NCI-H2196 treated with DMSO at 0.1 percent for 48 hours (cell line): ENCODE results near the gene NFKB1.

Experiments used
- DNase-seq: peaks from one replicate; lab custom pipeline; 2025; ENCODE audit not compliant: unreplicated experiment; lab: John Stamatoyannopoulos, UW

The NFKB1 gene

DNA sequence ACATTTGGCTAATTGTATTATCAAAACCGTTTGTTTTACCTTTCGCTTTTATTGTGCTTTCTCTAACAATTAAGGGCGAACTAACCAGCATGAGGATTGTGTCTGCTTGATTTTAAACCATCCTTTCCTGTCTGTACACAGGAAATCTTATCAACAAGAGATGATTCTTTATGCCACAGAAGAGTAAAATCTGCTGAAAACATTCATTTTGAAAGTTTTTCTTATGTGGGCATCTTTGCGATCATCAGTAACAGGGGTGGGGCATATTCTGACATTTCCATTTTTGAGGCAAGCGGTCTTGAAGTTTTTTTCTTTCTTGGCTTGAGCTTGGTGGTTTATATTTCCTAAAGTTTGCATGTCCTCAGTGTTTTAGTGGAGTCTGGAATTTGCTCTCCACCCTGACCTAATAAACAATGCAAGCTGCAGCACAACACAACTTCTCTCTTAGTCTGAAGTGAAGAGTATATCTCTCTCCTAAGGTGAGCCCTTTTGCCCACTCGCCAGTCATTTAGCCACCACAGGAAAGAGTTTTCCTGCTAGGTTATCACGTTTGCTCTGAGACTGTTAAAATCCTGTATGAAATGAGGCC lies 26.6 kb downstream of the NFKB1 start:
- no peak for DNase-seq

DNA sequence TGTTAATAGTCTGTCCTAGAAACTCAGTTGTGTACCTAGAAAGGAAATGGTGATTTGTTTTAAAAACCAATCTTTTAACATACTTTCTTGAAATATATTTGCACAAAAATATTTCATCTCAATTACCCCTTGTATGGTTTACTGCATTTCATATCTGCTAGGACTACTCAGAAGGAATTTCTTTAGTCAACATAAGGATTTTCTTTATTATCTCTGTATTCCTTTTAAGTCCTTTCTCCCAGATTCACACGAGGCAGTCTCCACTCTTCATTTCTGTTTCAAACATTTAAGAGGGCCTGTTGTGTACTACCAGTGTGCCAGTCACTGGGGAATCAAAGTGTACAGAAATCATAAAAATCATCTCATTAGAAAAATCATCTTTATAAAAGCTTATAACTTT lies 28.8 kb downstream of the NFKB1 start:
- no peak for DNase-seq

DNA sequence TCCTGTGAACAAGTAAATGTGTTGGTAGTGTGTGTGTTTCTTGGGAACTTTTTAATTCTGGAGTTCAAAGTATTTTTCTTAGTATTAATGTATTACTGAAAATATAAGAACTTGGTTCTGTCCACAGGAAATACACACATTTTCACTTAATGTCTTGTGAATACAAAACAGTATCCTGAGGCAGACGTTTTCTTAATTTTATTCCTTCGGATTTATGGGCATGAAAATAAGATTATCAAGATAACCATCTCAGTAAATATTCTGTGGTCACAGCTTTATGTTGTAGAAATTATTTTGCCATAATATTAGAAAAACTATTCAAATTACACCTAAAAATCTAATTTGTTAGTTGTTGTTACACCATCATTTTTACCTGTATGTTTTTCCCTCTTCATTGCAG lies 29.8 kb downstream of the NFKB1 start:
- DNase-seq = no peak

DNA sequence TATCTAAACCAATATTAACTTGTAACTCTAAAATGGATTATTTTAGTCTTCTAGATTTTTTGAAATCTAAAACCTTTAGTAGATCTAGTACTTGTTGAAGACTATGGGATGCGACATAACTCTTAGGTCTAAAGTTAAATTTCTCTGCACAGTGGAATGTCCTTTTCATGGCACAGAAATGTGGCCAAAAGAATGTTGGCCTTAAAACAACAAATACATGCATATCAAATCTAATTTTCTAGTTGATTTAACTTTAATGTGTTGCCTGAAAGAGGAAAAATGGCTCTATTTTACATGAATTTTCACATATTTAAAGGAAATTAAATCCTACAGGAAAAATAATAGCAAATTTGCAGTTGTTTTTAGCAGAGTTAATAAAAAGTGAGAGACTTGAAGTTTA lies 30.3 kb downstream of the NFKB1 start:
- DNase-seq = no peak

DNA sequence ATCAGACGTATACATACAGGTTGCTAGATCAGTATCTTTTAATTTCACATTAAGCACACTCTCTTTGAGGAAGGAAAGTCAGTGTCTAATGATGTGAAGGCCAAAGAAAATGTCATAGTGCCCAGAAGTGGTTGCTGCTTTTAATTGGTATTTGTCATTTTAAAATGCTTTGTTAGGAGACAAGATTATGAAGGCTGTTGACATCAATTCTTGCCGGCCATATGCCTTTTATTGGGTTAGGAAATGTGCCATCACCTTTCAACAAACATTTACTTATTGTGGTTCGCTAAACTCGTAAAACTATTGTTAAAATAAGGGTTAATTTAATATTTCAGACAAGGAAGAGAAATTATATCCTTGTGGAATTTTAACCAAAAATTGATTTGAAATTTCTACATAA lies 32.2 kb downstream of the NFKB1 start:
- DNase-seq = no peak

DNA sequence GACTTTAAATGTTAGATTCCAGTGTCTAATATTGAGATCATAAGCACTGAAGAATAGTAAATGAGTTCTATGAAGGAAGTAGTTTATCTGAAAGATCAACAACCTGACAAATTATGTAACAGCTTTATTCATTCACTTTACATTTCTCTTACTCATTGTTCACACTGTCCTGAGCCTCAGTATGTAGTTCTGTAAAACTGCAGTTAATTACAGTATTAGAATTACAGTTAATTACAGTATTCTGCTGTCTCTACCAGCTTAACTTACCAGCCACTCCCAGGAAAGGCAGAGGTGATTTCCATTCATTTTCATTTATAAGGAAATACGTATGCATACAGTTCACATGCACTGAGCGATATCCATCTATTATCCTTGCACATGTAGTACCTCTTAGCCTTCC lies 32.7 kb downstream of the NFKB1 start:
- DNase-seq = no peak

DNA sequence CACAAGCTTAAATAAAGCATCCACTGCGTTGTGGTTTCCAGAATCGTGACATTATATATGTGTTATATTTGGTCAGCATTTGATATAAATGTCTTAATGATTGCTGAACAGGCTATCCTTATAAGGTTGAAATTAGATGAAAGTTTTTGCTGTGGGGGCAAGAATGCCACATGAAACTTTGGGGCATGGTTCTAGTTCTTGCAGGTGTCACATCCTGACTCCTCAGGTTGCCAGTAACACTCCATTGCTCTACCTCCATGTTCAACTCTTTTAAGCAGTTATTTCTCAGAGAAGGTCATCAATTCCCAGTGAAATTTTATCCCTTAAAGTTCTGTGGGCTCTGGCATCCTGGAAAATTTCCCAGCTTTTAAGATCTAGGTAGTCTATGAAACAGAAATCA lies 33.7 kb downstream of the NFKB1 start:
- DNase-seq = no peak

DNA sequence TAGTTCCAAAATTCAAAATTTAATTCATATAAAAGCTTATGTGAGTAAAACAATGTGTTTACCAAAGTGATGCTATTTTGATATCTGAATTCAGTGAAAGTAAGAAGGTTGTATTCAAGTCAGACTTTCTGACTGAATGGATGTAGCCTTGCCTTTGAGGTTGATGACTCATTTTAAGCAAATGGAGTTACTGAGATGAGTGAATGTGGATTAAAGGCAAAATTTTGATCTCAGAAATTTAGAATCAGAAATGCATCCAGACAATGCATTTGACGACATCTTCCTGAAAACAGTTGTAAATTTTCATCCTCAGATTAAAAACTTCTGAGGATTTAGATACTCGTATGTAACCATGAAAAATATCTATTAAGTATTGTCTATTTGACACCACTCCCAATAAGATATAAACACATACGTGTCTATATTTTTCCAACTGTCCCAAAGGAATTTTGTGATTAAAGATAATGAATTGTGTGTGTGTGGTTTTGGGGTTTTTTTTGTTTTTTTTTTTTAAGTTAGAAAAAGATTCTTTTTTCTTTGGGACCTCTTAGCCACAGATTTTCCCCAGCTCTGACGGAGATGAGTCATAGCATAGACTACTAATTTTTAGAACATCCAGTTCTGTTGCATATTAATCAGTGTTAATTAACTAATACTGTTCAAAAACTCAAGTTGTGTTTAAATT lies 34.4 kb downstream of the NFKB1 start:
- no peak for DNase-seq

DNA sequence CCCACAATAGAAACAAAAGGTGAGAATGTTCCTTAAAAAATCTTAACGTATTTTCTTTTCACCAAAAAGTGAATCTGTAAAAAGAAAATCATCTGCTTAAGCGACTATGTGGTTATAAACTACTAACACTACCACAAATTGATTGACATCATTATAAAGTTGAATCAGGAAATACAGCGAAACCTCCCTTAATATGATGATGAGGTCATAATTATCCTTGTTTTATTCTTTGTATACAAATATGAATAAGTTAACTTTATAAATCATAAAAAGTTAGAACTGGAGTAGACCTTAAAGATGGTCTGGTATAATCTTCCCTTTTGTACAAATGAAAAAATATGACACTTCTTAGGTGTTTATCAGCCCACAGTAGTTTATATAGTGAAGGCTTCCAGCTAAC lies 35.6 kb downstream of the NFKB1 start:
- DNase-seq = no peak

DNA sequence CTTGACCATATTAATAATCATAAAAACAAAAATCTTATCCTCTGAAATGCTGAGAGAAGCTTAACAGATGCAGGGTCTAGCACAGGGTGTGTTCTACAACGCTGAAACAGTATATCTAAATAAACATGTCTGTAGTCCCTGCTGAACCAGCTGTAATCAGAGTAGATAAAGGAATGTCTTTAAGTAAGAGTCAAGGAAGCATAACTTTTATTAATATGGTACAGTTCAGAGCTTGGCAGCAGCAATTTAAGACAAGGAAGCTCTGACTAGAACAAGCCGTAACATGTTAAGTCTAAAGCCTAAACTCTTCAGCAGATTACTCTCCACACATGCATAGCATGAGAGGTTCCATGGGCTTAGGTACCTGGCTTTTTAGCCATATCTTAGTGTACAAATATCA lies 36.1 kb downstream of the NFKB1 start:
- no peak for DNase-seq

DNA sequence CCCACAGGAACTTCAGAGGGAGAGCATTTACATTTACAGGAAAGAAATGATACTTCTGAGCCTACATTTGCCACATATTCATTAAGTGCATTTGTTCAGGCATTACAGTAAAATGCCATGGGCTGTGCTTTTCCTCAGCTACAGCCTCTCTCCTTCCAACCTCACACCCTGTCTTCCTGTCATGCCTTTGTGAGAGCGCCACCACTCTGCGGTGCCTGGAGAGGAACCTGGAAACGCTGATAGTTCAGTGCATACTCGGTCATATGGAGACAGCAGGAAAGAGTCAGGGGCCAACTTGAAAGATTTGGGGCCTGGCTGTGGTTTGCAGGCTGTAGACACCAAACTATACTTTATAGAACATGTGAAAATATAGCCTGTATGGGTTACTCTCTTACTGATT lies 40.5 kb downstream of the NFKB1 start:
- no peak for DNase-seq

DNA sequence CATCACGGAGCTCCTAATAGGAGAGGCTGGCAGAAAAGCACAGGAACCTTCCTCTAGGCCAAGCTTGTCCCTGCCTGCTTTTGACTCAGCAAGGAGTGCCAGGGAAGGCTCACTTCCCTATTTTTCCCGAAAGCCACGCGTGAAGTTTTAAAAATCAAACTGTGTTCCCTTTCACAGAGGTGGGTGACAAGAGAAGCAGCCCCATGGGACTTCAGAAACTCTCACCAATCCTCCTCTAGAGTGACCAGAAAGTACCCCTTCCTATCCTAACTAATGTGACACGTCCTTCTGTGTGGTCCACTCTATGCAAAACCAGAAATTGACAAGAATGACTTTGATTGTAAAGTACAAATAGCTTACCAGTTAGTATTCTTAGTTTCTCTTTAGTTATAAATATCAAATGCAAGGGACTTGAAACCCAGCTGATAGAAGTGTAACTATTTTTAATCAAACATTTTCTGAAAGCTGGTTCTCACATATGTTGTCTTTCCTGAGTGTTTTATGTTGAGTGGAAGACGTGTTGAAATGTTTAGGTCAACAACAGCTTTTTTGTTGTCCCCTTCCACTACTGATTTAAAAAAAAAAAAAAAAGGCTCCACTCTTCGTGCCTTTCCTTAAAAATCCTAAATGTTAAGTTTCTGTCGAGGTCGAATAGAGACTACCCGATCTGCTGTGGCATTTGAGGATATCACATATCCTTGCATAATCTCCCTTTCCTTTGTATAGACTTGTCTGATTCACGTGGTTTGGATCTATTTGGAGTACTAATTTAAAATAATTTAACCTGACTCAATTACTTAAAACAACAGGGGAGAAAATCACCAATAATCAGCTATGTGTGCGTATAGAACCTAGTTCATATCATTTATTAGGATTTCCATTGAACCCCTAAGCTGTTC lies 42.1 kb downstream of the NFKB1 start:
- DNase-seq = no peak

DNA sequence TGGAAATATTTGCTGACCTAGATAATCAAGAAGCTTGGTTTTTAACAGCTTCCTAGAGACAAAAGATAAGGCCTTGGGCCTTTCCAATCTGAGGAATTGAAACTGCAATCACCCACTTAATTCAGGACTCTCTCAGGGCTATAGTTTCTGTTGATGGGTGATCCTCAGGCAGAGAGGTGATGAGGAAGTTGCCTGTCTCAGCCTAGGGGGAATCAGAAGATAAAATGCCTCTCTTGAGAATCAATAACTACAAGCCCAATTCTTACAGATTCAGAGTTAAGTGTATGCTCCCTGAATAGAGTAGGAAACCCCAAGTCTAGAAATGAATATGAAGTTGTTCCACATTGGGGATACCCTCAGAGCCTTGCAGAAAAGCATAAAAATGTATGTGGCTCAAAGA lies 45.5 kb downstream of the NFKB1 start:
- no peak for DNase-seq

DNA sequence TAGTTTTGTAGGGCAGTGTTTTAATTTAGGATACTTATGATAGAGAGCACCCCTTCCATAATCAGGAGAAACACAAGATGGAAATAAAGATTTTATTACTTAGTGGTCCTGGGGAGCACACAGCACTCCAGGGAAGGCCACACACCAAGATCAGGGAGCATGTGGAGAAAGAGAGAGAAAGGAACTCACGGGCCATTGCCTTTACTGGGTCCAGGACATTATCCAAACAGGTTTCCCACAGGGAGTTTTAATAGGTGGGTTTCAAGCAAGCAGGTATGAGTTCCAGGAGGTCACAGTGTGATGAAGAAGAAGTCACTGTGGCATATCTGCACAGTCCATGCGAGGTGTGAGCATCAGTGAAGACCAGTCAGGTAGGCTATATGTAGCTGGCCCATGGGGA lies 46.8 kb downstream of the NFKB1 start:
- DNase-seq = no peak

DNA sequence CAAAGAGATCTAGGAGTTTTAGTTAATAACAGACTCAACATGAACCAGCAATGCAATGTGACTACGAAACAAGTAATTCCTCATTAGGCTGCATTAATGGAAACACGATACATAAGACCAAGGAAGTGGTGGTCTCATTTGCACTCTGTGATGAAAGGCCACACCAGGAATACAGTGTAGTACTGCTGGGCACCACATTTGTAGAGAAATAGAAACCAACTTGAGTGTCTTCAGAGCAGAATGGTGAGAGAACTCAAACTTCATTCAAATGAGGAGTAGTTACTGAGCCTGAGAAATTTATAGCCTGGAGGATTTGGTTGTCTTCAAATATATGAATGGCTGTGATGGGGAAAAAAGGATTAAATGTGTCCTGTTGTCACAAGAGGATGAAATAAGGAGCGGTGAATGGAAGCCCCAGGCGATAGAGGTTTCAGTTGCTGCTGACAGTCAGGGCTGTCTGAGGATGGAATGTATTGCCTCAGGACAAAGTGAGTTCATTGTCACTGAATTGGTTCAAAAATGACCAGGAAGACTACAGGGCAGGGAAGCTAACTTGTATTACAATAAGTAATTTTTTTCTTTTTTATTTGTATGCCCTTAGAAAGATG lies 50.9 kb downstream of the NFKB1 start:
- no peak for DNase-seq

DNA sequence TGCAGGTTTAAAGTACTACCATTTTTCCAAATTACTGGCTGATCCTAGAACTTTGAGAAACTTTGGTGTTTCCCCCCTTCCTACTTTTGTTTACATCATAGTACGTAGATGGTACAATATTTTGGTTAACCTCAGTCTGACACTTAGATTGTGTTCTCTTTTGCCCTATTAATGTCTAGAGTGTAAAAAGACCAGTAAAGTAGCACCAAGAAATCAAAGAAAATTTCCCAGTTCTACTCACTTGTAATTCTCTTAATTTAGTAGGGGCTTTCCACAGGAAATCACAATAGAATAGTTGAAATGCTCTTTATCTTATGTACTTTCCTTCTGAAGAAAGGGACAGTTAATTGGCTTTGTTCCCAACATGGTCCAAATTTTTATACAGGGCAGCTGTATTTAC lies 51.6 kb downstream of the NFKB1 start:
- no peak for DNase-seq

DNA sequence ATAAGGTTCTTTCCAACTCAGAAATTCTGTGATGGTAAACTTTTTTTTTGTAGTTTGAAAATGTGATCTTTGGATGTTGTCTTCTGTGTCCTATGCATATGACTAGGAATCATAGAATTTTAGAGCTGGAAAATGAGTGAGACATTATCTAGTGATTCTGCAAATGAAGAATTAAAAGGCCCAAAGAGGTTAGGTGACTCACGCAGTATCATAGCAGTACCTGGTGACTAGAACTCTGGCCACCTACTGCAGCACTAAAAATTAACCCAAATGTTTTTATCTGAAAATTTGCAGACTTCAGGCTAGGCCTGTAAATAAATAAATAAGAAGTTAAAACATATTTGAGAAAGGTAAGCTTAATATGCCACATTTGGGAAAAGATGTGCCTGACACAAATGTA lies 52.8 kb downstream of the NFKB1 start:
- no peak for DNase-seq

DNA sequence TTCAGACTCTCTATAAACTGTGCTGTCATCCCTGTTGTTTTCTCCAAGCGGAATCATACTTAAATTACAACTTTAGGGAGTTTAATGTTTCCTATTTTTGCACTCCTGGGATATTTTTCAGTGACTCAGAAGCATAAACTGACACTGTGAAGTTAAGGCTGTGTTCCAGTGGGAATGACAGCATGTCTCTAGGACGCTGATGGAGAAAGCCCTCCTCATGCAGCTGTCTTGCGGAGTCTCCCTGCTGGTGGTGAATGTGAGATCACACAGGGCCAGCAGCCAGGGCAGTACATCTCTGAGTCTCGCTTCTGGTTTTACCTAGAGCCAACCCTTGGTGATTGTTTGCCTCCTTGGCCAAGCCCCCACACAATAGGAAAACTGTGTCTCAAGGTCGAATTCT lies 53.3 kb downstream of the NFKB1 start:
- DNase-seq = no peak

DNA sequence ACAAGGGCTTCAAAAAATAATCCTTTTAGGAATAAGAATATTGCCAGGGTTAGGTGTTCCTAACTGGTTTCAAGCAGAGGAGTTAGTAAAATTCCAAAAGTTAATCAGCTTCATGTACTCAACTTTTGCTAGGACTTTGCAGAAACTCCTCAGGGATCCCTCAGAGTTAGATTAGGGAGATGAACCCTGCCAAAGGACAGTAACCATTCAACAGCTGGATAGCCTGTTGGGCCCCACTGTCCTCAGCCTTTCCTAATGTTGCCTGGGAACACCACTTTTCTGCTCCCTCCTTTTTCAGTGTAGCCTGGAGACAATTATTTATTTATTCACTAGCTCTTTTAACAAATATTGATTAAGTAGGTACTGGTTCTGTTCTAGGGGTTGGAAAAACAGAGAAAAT lies 53.8 kb downstream of the NFKB1 start:
- no peak for DNase-seq

DNA sequence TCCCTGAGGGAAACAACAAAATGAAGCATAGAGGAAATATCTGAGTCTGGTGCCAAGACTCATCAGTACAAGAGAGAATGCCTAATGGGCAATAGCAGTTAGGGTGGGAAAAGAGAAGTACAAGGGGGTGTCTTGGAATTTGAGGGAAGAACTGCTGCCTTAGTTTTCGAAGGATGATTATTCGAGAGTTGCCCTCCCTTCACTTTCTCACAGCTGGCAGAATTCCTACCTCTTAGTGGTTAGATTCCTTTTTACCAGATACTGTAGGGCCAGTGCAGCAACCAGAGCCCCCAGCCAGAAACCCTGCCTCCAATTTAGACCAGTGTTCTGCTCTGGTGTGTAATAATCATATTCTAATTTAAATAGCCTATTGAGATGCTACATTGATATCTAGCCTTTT lies 56.5 kb downstream of the NFKB1 start:
- no peak for DNase-seq

DNA sequence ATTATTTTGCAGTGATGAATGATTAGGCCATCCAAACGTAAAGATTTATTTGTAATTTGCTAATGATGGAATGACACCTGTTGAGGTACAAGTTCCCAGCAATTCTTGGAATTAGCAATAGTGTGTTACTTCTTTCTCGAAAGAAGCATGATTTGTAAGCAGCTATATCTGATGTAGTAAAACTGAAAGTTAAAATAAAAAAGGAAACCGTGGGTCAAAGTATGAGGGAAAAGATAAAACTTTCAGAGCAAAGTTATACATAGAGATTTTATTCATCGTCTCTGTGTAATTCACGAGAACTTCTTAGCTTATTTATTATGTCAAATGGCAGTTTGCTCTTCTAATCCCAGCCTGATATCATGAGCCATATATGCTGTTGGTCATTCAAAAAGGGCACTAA lies 59.0 kb downstream of the NFKB1 start:
- no peak for DNase-seq
